GM23338 (cell line): ENCODE data around the gene VASN. TPM values are rescaled to one million over a fixed set of nuclear protein-coding genes. Genes with fewer than 3 reads are reported as not detected.
A peak's percentile ranks its signal among the peaks of the same experiment; 100 is the strongest.

ENCODE experiments used
- ATAC-seq: fragments of 200-7000 bp; cut with Tn5 transposase; 3 replicates; pipeline ENCODE4 v1.9.1; 2020
- DNase-seq: peaks from one replicate; pipeline ENCODE4 v3.0.0-alpha.2; 2015; ENCODE audit warnings: low spot score
- H2AFZ ChIP-seq: fragments of 200-600 bp; sonication (generic); 2 replicates; pipeline ENCODE4 v1.8.0; 2016; ENCODE audit warnings: antibody characterized with exemption, mild to moderate bottlenecking, moderate library complexity
- H3F3A ChIP-seq: fragments of 200-600 bp; sonication (generic); replicated peaks from 2 replicates; pipeline ENCODE4 v1.8.0; 2017; ENCODE audit warnings: antibody characterized with exemption, mixed run types, low read depth
- H3K27ac ChIP-seq: fragments of 200-600 bp; sonication (generic); 2 replicates; pipeline ENCODE4 v1.6.1; 2016; ENCODE audit warnings: low read depth
- H3K27me3 ChIP-seq: fragments of 200-600 bp; sonication (generic); 2 replicates; pipeline ENCODE4 v1.8.0; 2016; ENCODE audit warnings: mild to moderate bottlenecking, mixed run types, moderate library complexity; ENCODE audit not compliant: insufficient read depth
- H3K36me3 ChIP-seq: fragments of 200-600 bp; sonication (generic); 2 replicates; pipeline ENCODE4 v1.8.0; 2016; ENCODE audit warnings: mild to moderate bottlenecking; ENCODE audit not compliant: insufficient read depth
- H3K4me1 ChIP-seq: fragments of 200-600 bp; sonication (generic); 2 replicates; pipeline ENCODE4 v1.8.0; 2016; ENCODE audit warnings: mild to moderate bottlenecking, moderate library complexity; ENCODE audit not compliant: insufficient read depth
- H3K4me2 ChIP-seq: fragments of 200-600 bp; sonication (generic); 2 replicates; pipeline ENCODE4 v1.7.1; 2017; ENCODE audit warnings: mixed run types
- H3K4me3 ChIP-seq: fragments of 200-600 bp; sonication (generic); 2 replicates; pipeline ENCODE4 v1.6.1; 2016; ENCODE audit warnings: mixed run types
- H3K79me2 ChIP-seq: fragments of 200-600 bp; sonication (generic); replicated peaks from 2 replicates; pipeline ENCODE4 v1.8.0; 2017; ENCODE audit warnings: mild to moderate bottlenecking; ENCODE audit not compliant: insufficient read depth
- H3K9me2 ChIP-seq: fragments of 200-600 bp; sonication (generic); 2 replicates; pipeline ENCODE4 v1.8.0; 2017; ENCODE audit not compliant: insufficient read depth
- H4K20me1 ChIP-seq: fragments of 200-600 bp; sonication (generic); replicated peaks from 2 replicates; pipeline ENCODE4 v1.8.0; 2017; ENCODE audit warnings: mild to moderate bottlenecking; ENCODE audit not compliant: insufficient read depth
- H3K27ac Mint-ChIP-seq: 2 replicates; pipeline ENCODE4 v1.8.0; 2020; ENCODE audit warnings: inconsistent platforms, mild to moderate bottlenecking, moderate library complexity, mixed read lengths
- H3K27me3 Mint-ChIP-seq: 3 replicates; pipeline ENCODE4 v1.8.0; 2022; ENCODE audit warnings: low read depth, mild to moderate bottlenecking, moderate library complexity, mixed read lengths, inconsistent platforms; ENCODE audit not compliant: insufficient read depth, poor library complexity
- H3K36me3 Mint-ChIP-seq: 3 replicates; pipeline ENCODE4 v1.8.0; 2021; ENCODE audit warnings: low read depth, mild to moderate bottlenecking, inconsistent platforms, moderate library complexity, mixed read lengths
- H3K4me1 Mint-ChIP-seq: 3 replicates; pipeline ENCODE4 v1.8.0; 2020; ENCODE audit warnings: mild to moderate bottlenecking, inconsistent platforms, mixed read lengths
- H3K4me3 Mint-ChIP-seq: 3 replicates; pipeline ENCODE4 v1.8.0; 2021; ENCODE audit warnings: moderate library complexity, mild to moderate bottlenecking, inconsistent platforms, mixed read lengths
- H3K9me3 Mint-ChIP-seq: 3 replicates; pipeline ENCODE4 v1.8.0; 2020; ENCODE audit warnings: moderate library complexity, mild to moderate bottlenecking, inconsistent platforms, mixed read lengths
- CREB1 ChIP-seq: fragments of 250-450 bp; sonication (Bioruptor Pico); IDR thresholded peaks from 2 replicates; pipeline ENCODE4 v1.5.0; 2020; ENCODE audit warnings: low read depth, mild to moderate bottlenecking, moderate library complexity
- ETS1 ChIP-seq: IDR thresholded peaks from 2 replicates; pipeline ENCODE4 v1.6.1; 2016; ENCODE audit warnings: antibody characterized with exemption
- EZH2 ChIP-seq: fragments of 200-600 bp; sonication (generic); IDR thresholded peaks from one replicate; pipeline ENCODE4 v1.8.0; 2017; ENCODE audit warnings: antibody characterized with exemption, mild to moderate bottlenecking, low read depth; ENCODE audit not compliant: unreplicated experiment
- EZH2phosphoT487 ChIP-seq: fragments of 200-600 bp; sonication (generic); IDR thresholded peaks from one replicate; pipeline ENCODE4 v1.8.1; 2018; ENCODE audit warnings: antibody characterized with exemption; ENCODE audit not compliant: unreplicated experiment
- JUNB ChIP-seq: IDR thresholded peaks from one replicate; pipeline ENCODE4 v1.6.1; 2016; ENCODE audit warnings: antibody characterized with exemption; ENCODE audit not compliant: unreplicated experiment
- NANOG ChIP-seq: IDR thresholded peaks from 2 replicates; pipeline ENCODE4 v1.6.1; 2016; ENCODE audit warnings: antibody characterized with exemption, borderline replicate concordance
- POLR2AphosphoS5 ChIP-seq: IDR thresholded peaks from 2 replicates; pipeline ENCODE4 v1.6.1; 2016; ENCODE audit warnings: antibody characterized with exemption, low read depth
- STAT1 ChIP-seq: IDR thresholded peaks from one replicate; pipeline ENCODE4 v1.6.1; 2016; ENCODE audit warnings: antibody characterized with exemption; ENCODE audit not compliant: unreplicated experiment
- ZNF114 ChIP-seq: fragments of 250-450 bp; sonication (Bioruptor Pico); IDR thresholded peaks from 2 replicates; pipeline ENCODE4 v1.5.0; 2020; ENCODE audit warnings: mild to moderate bottlenecking, moderate library complexity
- ZNF331 ChIP-seq: fragments of 250-450 bp; sonication (Bioruptor Pico); IDR thresholded peaks from 2 replicates; pipeline ENCODE4 v1.5.0; 2020; ENCODE audit warnings: low read depth, mild to moderate bottlenecking, moderate library complexity
- polyA plus RNA-seq: library from polyadenylated mRNA; unstranded; fragments of >200 nt; fragmentation: Nextera tagmentation; extraction: Ambion mirVana; gene quantifications from 2 replicates; pipeline ENCODE4 v1.2.1, GENCODE V29; 2016
- total RNA-seq: library from RNA; depleted of rRNA; stranded (reverse); fragments of >200 nt; shearing (Covaris generic); gene quantifications from 2 replicates; pipeline ENCODE4 v1.2.3, GENCODE V29; 2014
- TF ChIP-seq, protein P1 (sequence below): fragments of 250-450 bp; sonication (Bioruptor Pico); IDR thresholded peaks from 2 replicates; pipeline ENCODE4 v1.5.0; 2020; ENCODE audit warnings: mild to moderate bottlenecking, moderate library complexity

VASN gene
- total and polyA plus RNA-seq, 2 experiments from 2014 or later: 8.0 to 15.5 TPM

DNA sequence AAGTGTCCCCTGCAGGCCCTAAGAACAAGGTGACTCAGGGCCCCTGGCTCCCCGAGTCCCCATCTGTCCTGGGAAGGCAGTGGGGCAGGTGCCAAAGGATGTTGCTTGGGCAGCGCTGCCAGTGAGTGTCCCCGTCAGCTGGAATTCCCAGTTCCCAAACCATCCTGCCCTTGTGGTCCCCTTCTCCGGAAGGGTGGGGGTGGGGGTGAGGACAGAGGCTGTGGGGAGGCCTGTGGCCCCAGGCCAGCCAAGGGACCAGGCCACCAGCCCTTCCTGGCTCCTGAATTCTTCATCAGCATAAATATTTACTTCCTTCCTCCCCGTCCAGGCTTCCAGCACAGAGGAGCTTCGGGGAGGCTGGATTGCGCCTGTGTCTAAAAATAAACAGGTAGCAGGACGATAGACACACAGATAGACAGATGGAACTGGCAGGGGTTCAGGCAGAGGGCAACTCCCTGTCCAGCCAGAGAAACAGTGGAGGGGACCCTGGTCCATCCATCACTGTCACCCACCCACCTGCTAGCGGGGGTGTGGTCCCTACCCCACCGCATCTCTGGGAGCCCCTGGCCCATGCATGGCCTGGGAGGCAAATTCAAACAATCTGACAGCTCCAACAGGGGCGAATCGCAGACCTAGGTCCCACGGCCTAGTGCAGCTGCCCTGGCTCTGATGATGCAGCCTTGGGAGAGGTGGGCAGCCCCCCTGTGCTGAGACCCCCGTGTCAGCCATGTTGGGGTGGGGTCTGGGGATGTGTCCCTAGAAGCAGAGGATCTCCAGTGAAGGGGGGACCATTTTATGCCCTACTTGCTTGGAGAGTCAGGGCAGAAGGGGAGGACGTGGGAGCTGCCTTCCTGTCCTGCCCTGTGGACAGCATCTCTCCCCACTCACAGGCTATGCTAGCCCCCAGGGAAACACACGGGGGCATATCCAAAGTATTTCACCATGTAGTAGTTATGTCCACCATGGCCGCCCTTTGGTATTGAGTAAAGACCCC is 42.6 kb upstream of the VASN start:
- H3K27me3 ChIP-seq: no peaks in the 10 kb centered on the region
- TF ChIP-seq EZH2phosphoT487 (no peak), ZNF331 (CRISPR knock-in tag) (no peak), POLR2AphosphoS5 (no peak), ZNF114 (no peak), JUNB (no peak), ETS1 (no peak), CREB1 (CRISPR knock-in tag) (no peak), NANOG (no peak), EZH2 (no peak), STAT1 (no peak)
- TF ChIP-seq, protein P1, sequence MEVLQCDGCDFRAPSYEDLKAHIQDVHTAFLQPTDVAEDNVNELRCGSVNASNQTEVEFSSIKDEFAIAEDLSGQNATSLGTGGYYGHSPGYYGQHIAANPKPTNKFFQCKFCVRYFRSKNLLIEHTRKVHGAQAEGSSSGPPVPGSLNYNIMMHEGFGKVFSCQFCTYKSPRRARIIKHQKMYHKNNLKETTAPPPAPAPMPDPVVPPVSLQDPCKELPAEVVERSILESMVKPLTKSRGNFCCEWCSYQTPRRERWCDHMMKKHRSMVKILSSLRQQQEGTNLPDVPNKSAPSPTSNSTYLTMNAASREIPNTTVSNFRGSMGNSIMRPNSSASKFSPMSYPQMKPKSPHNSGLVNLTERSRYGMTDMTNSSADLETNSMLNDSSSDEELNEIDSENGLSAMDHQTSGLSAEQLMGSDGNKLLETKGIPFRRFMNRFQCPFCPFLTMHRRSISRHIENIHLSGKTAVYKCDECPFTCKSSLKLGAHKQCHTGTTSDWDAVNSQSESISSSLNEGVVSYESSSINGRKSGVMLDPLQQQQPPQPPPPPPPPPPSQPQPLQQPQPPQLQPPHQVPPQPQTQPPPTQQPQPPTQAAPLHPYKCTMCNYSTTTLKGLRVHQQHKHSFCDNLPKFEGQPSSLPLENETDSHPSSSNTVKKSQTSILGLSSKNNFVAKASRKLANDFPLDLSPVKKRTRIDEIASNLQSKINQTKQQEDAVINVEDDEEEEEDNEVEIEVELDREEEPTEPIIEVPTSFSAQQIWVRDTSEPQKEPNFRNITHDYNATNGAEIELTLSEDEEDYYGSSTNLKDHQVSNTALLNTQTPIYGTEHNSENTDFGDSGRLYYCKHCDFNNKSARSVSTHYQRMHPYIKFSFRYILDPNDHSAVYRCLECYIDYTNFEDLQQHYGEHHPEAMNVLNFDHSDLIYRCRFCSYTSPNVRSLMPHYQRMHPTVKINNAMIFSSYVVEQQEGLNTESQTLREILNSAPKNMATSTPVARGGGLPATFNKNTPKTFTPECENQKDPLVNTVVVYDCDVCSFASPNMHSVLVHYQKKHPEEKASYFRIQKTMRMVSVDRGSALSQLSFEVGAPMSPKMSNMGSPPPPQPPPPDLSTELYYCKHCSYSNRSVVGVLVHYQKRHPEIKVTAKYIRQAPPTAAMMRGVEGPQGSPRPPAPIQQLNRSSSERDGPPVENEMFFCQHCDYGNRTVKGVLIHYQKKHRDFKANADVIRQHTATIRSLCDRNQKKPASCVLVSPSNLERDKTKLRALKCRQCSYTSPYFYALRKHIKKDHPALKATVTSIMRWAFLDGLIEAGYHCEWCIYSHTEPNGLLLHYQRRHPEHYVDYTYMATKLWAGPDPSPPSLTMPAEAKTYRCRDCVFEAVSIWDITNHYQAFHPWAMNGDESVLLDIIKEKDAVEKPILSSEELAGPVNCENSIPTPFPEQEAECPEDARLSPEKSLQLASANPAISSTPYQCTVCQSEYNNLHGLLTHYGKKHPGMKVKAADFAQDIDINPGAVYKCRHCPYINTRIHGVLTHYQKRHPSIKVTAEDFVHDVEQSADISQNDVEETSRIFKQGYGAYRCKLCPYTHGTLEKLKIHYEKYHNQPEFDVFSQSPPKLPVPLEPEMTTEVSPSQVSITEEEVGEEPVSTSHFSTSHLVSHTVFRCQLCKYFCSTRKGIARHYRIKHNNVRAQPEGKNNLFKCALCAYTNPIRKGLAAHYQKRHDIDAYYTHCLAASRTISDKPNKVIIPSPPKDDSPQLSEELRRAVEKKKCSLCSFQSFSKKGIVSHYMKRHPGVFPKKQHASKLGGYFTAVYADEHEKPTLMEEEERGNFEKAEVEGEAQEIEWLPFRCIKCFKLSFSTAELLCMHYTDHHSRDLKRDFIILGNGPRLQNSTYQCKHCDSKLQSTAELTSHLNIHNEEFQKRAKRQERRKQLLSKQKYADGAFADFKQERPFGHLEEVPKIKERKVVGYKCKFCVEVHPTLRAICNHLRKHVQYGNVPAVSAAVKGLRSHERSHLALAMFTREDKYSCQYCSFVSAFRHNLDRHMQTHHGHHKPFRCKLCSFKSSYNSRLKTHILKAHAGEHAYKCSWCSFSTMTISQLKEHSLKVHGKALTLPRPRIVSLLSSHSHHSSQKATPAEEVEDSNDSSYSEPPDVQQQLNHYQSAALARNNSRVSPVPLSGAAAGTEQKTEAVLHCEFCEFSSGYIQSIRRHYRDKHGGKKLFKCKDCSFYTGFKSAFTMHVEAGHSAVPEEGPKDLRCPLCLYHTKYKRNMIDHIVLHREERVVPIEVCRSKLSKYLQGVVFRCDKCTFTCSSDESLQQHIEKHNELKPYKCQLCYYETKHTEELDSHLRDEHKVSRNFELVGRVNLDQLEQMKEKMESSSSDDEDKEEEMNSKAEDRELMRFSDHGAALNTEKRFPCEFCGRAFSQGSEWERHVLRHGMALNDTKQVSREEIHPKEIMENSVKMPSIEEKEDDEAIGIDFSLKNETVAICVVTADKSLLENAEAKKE (CRISPR knock-in tag): no peak
- no peak overlapping the region for H2AFZ ChIP-seq
- H3K36me3 ChIP-seq: no peaks in the 10 kb centered on the region
- H3K9me3 Mint-ChIP-seq: no peaks in the 10 kb centered on the region
- peaks cover 16% of the 10 kb centered on the region; the same call in 1 of the 2 replicates for H3F3A ChIP-seq
- peaks cover 7% of the 10 kb centered on the region for H3K27me3 Mint-ChIP-seq
- H3K79me2 ChIP-seq: peaks cover 63% of the 10 kb centered on the region
- no peak for DNase-seq
- peak overlapping the region; percentile 66; the same call in 1 of the 2 replicates for H3K27ac ChIP-seq
- H3K27ac Mint-ChIP-seq: no peak overlapping the region; the same call in 1 of the 2 replicates
- ATAC-seq: no peak
- H3K4me3 Mint-ChIP-seq: no peak overlapping the region; the same call in 2 of the 3 replicates
- peak overlapping the region; percentile 89 for H3K4me2 ChIP-seq
- no peaks in the 10 kb centered on the region; the same call in 1 of the 2 replicates for H4K20me1 ChIP-seq
- H3K36me3 Mint-ChIP-seq: peaks cover 6% of the 10 kb centered on the region; the same call in 1 of the 3 replicates
- no peaks in the 10 kb centered on the region for H3K9me2 ChIP-seq
- no peak overlapping the region for H3K4me3 ChIP-seq
- peaks cover 19% of the 10 kb centered on the region for H3K4me1 ChIP-seq
- peaks cover 16% of the 10 kb centered on the region for H3K4me1 Mint-ChIP-seq
